Measurements from ENCODE around the gene EPN1. TPM values are rescaled to one million over a fixed set of nuclear protein-coding genes. Genes with fewer than 3 reads are reported as not detected.

EPN1 gene
- total and polyA plus RNA-seq, 2 of the 13 experiments (the other 11 are each of a cell fraction or from before 2014, with no cell fraction given): 28.9 to 31.7 TPM

GRCh38 chr19:55667006-55667381, 8.0 kb upstream of the EPN1 start:
- no TSS peak for BruUV-seq (replicated peaks)
- TF ChIP-seq CSRNP1 (CRISPR knock-in tag; IDR thresholded peaks at IDR 0.05): no peak
- TF ChIP-seq NFYB (CRISPR knock-in tag; IDR thresholded peaks at IDR 0.05): no peak
- TF ChIP-seq HNRNPK (IDR thresholded peaks at IDR 0.05; ENCODE audit: low read depth, low read length, poor library complexity, severe bottlenecking): no peak
- no peak for TF ChIP-seq FOXP4 (CRISPR knock-in tag; IDR thresholded peaks at IDR 0.05)
- no peak for TF ChIP-seq ZFP37 (CRISPR knock-in tag; IDR thresholded peaks at IDR 0.05; ENCODE audit: borderline replicate concordance)
- TF ChIP-seq BCLAF1 (IDR thresholded peaks at IDR 0.05): no peak
- no peak for TF ChIP-seq AKAP8 (CRISPR knock-in tag; IDR thresholded peaks at IDR 0.05)
- no peak for TF ChIP-seq ZNF296 (CRISPR knock-in tag; conservative IDR thresholded peaks at IDR 0.05)
- no peak for TF ChIP-seq ELF1 (CRISPR knock-in tag; IDR thresholded peaks at IDR 0.05)
- no peak for TF ChIP-seq NCOR1 (IDR thresholded peaks at IDR 0.05; ENCODE audit: borderline replicate concordance, low read length)
- TF ChIP-seq SNAPC5 (CRISPR knock-in tag; IDR thresholded peaks at IDR 0.05; ENCODE audit: borderline replicate concordance): no peak
- TF ChIP-seq ZNF205 (CRISPR knock-in tag; IDR thresholded peaks at IDR 0.05): no peak
- 93% methylated on average over 4 of the region's 4 CpGs for WGBS (ENCODE audit: low lambda C conversion rate)
- Histone ChIP-seq H3K27ac (ENCODE audit: extremely low read length, insufficient read depth, low read length) (no peak overlapping the region), H2AFZ (ENCODE audit: low read length) (no peak overlapping the region), H3K9me3 (ENCODE audit: low read length) (no peaks in the 10 kb centered on the region), H4K20me1 (ENCODE audit: insufficient read depth, low read length) (peaks cover 55% of the 10 kb centered on the region), H3K4me2 (ENCODE audit: low read depth, low read length) (no peak overlapping the region), H3K9ac (ENCODE audit: insufficient read depth, low read depth, low read length) (no peak overlapping the region), H3K36me3 (replicated peaks in 1 of 2; ENCODE audit: control insufficient read depth in 1 of 2, insufficient read depth in 2 of 2, low read length in 2 of 2) (peaks cover 58 to 77% of the 10 kb centered on the region in 2 experiments), H3K27me3 (ENCODE audit: control insufficient read depth in 1 of 2, insufficient read depth in 2 of 2, low read length in 2 of 2) (no peaks in the 10 kb centered on the region), H3K79me2 (ENCODE audit: insufficient read depth, low read length) (peaks cover 52% of the 10 kb centered on the region), H3K4me1 (ENCODE audit: insufficient read depth, low read length) (peaks cover 18% of the 10 kb centered on the region), H3K4me3 (replicated peaks in 1 of 3; ENCODE audit: insufficient read depth in 1 of 3, low read depth in 2 of 3, low read length in 3 of 3) (no peak overlapping the region)
- intact Hi-C loops (cut with micrococcal nuclease; ENCODE audit: unreplicated experiment): no loop called here
- ChIA-PET POLR2A (no interaction called here), CTCF (ENCODE audit: low intra/inter-chr PET ratio, low total read pairs) (no interaction called here)
- DNase-seq (ENCODE audit: low spot score) (no peak), FAIRE-seq (no peak), ATAC-seq (no peak)
- in situ Hi-C loops (cut with HindIII; ENCODE audit: extremely low pct_ligation_motif_present, low pct_unique_long_range_greater_than_20kb): no loop called here
